PC-9 (cell line): ENCODE measurements around the gene FHAD1. TPM values are rescaled to one million over a fixed set of nuclear protein-coding genes. Genes with fewer than 3 reads are reported as not detected.
A peak's percentile ranks its signal among the peaks of the same experiment; 100 is the strongest.

Experiments used
- Bru-seq: library from RNA; stranded (reverse); fragments of 400-500 nt; gene quantifications from one replicate; lab custom pipeline; 2021; lab: Mats Ljungman, UMichigan
- BruChase-seq, 2 experiments: library from RNA; stranded (reverse); fragments of 400-500 nt; gene quantifications; one replicate each; lab custom pipeline; 2021; lab: Mats Ljungman, UMichigan
- BruUV-seq: library from RNA; stranded (reverse); fragments of 400-500 nt; replicated peaks from 2 replicates; lab custom pipeline; 2021; lab: Mats Ljungman, UMichigan
- CTCF ChIA-PET: fragments of 300-600 bp; sonication (Branson Sonifier 250); formaldehyde crosslinking; loops from one replicate; lab custom pipeline; 2022; ENCODE audit warnings: antibody characterized with exemption; lab: Charles Lee
- POLR2A ChIA-PET: fragments of 300-600 bp; sonication (Branson Sonifier 250); formaldehyde crosslinking; loops from one replicate; lab custom pipeline; 2022; ENCODE audit warnings: antibody characterized with exemption; ENCODE audit not compliant: unreplicated experiment; lab: Charles Lee
- DNase-seq, 2 experiments: peaks; one replicate each; pipeline versions ENCODE4 v3.0.0 to v3.0.0-alpha.2; 2015 to 2022; ENCODE audit warnings: mixed read lengths in 1 of 2
- H2AFZ ChIP-seq: fragments of 200-600 bp; sonication (generic); 2 replicates; pipeline ENCODE4 v1.8.1; 2017; ENCODE audit warnings: antibody characterized with exemption
- H3F3A ChIP-seq: fragments of 200-600 bp; sonication (generic); 2 replicates; pipeline ENCODE4 v1.8.1; 2017; ENCODE audit warnings: antibody characterized with exemption, mild to moderate bottlenecking, low read depth; ENCODE audit not compliant: insufficient read depth
- H3K27ac ChIP-seq: fragments of 200-600 bp; sonication (generic); 2 replicates; pipeline ENCODE4 v1.6.1; 2016; ENCODE audit warnings: mixed run types
- H3K27me3 ChIP-seq: fragments of 200-600 bp; sonication (generic); 2 replicates; pipeline ENCODE4 v1.6.1; 2016; ENCODE audit warnings: low read depth, mixed run types; ENCODE audit not compliant: insufficient read depth
- H3K36me3 ChIP-seq: fragments of 200-600 bp; sonication (generic); 2 replicates; pipeline ENCODE4 v1.6.1; 2016; ENCODE audit warnings: low read depth, mixed run types
- H3K4me1 ChIP-seq: fragments of 200-600 bp; sonication (generic); replicated peaks from 2 replicates; pipeline ENCODE4 v1.6.1; 2016; ENCODE audit warnings: mixed run types; ENCODE audit not compliant: insufficient read depth
- H3K4me2 ChIP-seq: fragments of 200-600 bp; sonication (generic); 2 replicates; pipeline ENCODE4 v1.6.1; 2017; ENCODE audit warnings: mixed run types
- H3K4me3 ChIP-seq: fragments of 200-600 bp; sonication (generic); 2 replicates; pipeline ENCODE4 v1.6.1; 2016; ENCODE audit warnings: mixed run types
- H3K79me2 ChIP-seq: fragments of 200-600 bp; sonication (generic); 2 replicates; pipeline ENCODE4 v1.6.1; 2017; ENCODE audit warnings: low read depth, mixed run types
- H3K9me2 ChIP-seq: fragments of 200-600 bp; sonication (generic); 2 replicates; pipeline ENCODE4 v1.8.1; 2017; ENCODE audit warnings: mild to moderate bottlenecking; ENCODE audit not compliant: insufficient read depth
- H3K9me3 ChIP-seq: fragments of 200-600 bp; sonication (generic); 2 replicates; pipeline ENCODE4 v1.8.1; 2016; ENCODE audit warnings: low read depth; ENCODE audit not compliant: insufficient read depth
- H4K20me1 ChIP-seq: fragments of 200-600 bp; sonication (generic); 2 replicates; pipeline ENCODE4 v1.8.1; 2017; ENCODE audit not compliant: insufficient read depth
- CTCF ChIP-seq: fragments of 200-600 bp; sonication (generic); conservative IDR thresholded peaks from 2 replicates; pipeline ENCODE4 v1.6.1; 2017; ENCODE audit warnings: mixed run types, antibody characterized with exemption, mild to moderate bottlenecking, moderate library complexity
- EZH2 ChIP-seq: fragments of 200-600 bp; sonication (generic); IDR thresholded peaks from 2 replicates; pipeline ENCODE4 v1.8.0; 2017; ENCODE audit warnings: antibody characterized with exemption, low read depth
- intact Hi-C: fragments of 100-400 bp; cut with micrococcal nuclease; formaldehyde crosslinking; loops from one replicate; pipeline ENCODE4 v1.10.0; 2022; ENCODE audit not compliant: unreplicated experiment
- long read RNA-seq: library from polyadenylated mRNA; stranded (forward); transcript quantifications from one replicate; pipeline ENCODE4 v2.0.0, GENCODE V29; 2022
- total RNA-seq: library from RNA; stranded (reverse); gene quantifications from 2 replicates; pipeline ENCODE4 v1.2.3, GENCODE V29; 2021

FHAD1 gene
- 6.9 and 8.2 TPM in 2 replicates for total RNA-seq
- percentile 43 among the genes with signal in this experiment for Bru-seq, nascent RNA
- BruChase-seq, experiment 1, labeled RNA remaining after a 2-hour chase: percentile 42 among the genes with signal in this experiment
- percentile 38 among the genes with signal in this experiment for BruChase-seq, experiment 2, labeled RNA remaining after a 6-hour chase
- long read RNA-seq, partial matches to known transcripts: 1 of 9 reads
- long read RNA-seq, other reads (novel, unspliced or antisense): 8 of 9 reads

DNA sequence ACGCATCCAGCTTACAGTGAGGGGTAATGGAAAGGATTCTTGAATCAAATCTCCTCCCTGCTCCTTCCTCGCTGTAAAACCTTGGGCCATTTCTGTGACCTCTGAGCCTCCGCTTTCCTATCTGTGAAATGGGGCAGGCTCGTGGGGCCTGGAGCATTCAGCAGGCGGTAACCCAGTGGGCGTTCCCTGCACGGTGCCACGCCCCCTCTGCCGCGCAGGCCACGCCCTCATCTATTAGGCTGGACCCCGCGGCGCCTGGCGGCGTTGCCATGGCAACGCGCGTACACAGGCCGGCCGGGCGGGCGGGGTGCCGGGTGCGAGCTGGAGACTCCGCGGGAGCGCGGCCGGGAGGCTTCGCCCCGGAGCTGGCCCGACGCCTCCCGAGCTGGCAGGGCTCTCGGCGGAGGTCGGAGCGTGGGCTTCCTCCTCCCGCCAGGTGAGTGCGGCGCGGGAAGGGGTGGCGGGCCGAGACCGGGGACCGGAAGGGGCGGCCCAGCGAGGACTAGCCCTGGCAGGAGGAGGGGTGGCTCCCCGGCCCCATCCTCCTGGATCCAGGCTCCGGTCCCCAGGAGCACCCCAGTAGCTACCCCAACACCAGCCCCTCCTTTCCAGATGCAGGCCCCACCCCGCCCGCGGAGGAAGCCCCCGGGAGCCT, at the start of gene FHAD1:
Gene FHAD1 (plus strand): TSS at position 264 of the 655 bp plus-strand sequence. CDS start 4,562 bp downstream, outside the sequence.
- Histone ChIP-seq H3K27me3 (no peaks in the 10 kb centered on the region), H2AFZ (peak within 1 kb of the TSS; percentile 83), H3K4me2 (peak within 1 kb of the TSS; percentile 93), H3K9me3 (no peaks in the 10 kb centered on the region), H3F3A (peaks cover 9% of the 10 kb centered on the region; the same call in 1 of the 2 replicates), H4K20me1 (no peaks in the 10 kb centered on the region), H3K9me2 (no peaks in the 10 kb centered on the region), H3K4me1 (no peaks in the 10 kb centered on the region), H3K36me3 (no peaks in the 10 kb centered on the region), H3K79me2 (no peaks in the 10 kb centered on the region), H3K4me3 (peak within 1 kb of the TSS; percentile 67), H3K27ac (no peak within 1 kb of the TSS)
- ChIA-PET CTCF (no interaction called here), POLR2A (interaction anchor here (0.6 kb wide), 1 partner anchor 507 kb away, joined by 3 read pairs; no protein-coding TSS in a partner anchor)
- DNase-seq: peak; percentile 52 to 73
- intact Hi-C loops: no loop called here
- BruUV-seq: no TSS peak
- no peak for TF ChIP-seq CTCF
- TF ChIP-seq EZH2: no peak

GRCh38 chr1:15197591-15198447, 49.2 kb upstream of the FHAD1 start:
- no peak overlapping the region for H3K4me2 ChIP-seq
- peaks cover 12% of the 10 kb centered on the region; the same call in 1 of the 2 replicates for H3F3A ChIP-seq
- no peak for DNase-seq
- no peaks in the 10 kb centered on the region for H3K27me3 ChIP-seq
- no peak overlapping the region for H2AFZ ChIP-seq
- peaks cover 10% of the 10 kb centered on the region; the same call in 1 of the 2 replicates for H3K79me2 ChIP-seq
- no peaks in the 10 kb centered on the region for H3K9me3 ChIP-seq
- no peaks in the 10 kb centered on the region for H3K9me2 ChIP-seq
- CTCF ChIA-PET: interaction anchor here (0.6 kb wide), 1 partner anchor 408 kb away, joined by 9 read pairs; no protein-coding TSS in a partner anchor
- TF ChIP-seq CTCF (no peak), EZH2 (no peak)
- BruUV-seq: no TSS peak
- H3K27ac ChIP-seq: no peak overlapping the region
- no peaks in the 10 kb centered on the region for H3K36me3 ChIP-seq
- intact Hi-C loops: no loop called here
- POLR2A ChIA-PET: no interaction called here
- H4K20me1 ChIP-seq: no peaks in the 10 kb centered on the region
- H3K4me3 ChIP-seq: no peak overlapping the region
- peaks cover 24% of the 10 kb centered on the region for H3K4me1 ChIP-seq

DNA sequence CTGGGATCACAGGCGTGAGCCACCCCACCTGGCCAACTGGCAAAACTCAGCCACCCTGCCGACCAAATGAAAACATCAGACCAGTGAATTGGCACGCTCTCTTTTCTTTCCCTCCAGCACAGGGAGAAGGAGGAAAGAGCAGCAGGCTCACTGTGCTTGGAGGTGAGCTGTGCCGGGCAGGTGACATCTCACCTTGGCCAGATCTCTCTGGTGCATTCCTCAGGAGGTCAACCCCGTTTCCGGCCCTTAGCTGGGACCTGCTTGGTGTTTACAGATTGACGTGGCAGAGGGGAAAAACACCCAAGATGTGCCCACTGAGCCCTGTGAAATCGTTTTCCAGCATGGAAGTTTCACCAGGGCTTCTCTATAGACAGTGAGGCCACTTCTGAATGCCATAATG, 48.3 kb upstream of the FHAD1 start:
- intact Hi-C loops: no loop called here
- CTCF ChIA-PET: no interaction called here
- Histone ChIP-seq H4K20me1 (no peaks in the 10 kb centered on the region), H3K4me3 (no peak overlapping the region), H3K4me2 (no peak overlapping the region), H3K36me3 (no peaks in the 10 kb centered on the region), H3K27ac (no peak overlapping the region), H3K79me2 (peaks cover 10% of the 10 kb centered on the region; the same call in 1 of the 2 replicates), H3K9me3 (no peaks in the 10 kb centered on the region), H3K9me2 (no peaks in the 10 kb centered on the region), H2AFZ (no peak overlapping the region), H3F3A (peaks cover 12% of the 10 kb centered on the region; the same call in 1 of the 2 replicates), H3K4me1 (peaks cover 24% of the 10 kb centered on the region), H3K27me3 (no peaks in the 10 kb centered on the region)
- no TSS peak for BruUV-seq
- peak in 1 of 2 experiments; percentile 40 for DNase-seq
- POLR2A ChIA-PET: no interaction called here
- TF ChIP-seq EZH2 (no peak), CTCF (no peak)
